DOHH2 (cell line): ENCODE measurements around the gene PTPN2.

Source experiments
- EZH2phosphoT487 ChIP-seq: fragments of 200-600 bp; sonication (generic); IDR thresholded peaks from 2 replicates; pipeline ENCODE4 v1.6.1; 2017; ENCODE audit warnings: borderline replicate concordance, mild to moderate bottlenecking, antibody characterized with exemption, low read length, moderate library complexity, mixed read lengths
- TF ChIP-seq, protein P1 (sequence below): fragments of 200-600 bp; sonication (generic); IDR thresholded peaks from one replicate; pipeline ENCODE4 v1.5.1; 2014; ENCODE audit warnings: antibody characterized with exemption, mild to moderate bottlenecking, low read depth, low read length; ENCODE audit not compliant: poor library complexity, severe bottlenecking

GRCh38 chr18:12744103-12744502, 139.9 kb downstream of the PTPN2 start:
- TF ChIP-seq, protein P1, sequence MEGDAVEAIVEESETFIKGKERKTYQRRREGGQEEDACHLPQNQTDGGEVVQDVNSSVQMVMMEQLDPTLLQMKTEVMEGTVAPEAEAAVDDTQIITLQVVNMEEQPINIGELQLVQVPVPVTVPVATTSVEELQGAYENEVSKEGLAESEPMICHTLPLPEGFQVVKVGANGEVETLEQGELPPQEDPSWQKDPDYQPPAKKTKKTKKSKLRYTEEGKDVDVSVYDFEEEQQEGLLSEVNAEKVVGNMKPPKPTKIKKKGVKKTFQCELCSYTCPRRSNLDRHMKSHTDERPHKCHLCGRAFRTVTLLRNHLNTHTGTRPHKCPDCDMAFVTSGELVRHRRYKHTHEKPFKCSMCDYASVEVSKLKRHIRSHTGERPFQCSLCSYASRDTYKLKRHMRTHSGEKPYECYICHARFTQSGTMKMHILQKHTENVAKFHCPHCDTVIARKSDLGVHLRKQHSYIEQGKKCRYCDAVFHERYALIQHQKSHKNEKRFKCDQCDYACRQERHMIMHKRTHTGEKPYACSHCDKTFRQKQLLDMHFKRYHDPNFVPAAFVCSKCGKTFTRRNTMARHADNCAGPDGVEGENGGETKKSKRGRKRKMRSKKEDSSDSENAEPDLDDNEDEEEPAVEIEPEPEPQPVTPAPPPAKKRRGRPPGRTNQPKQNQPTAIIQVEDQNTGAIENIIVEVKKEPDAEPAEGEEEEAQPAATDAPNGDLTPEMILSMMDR: peak; percentile 46
- no peak for TF ChIP-seq EZH2phosphoT487
